ENCODE measurements around the gene KLF13. TPM values are rescaled to one million over a fixed set of nuclear protein-coding genes. Genes with fewer than 3 reads are reported as not detected.

Gene KLF13
- total RNA-seq, 1 donor from 2014 or later, result 248 TPM

DNA sequence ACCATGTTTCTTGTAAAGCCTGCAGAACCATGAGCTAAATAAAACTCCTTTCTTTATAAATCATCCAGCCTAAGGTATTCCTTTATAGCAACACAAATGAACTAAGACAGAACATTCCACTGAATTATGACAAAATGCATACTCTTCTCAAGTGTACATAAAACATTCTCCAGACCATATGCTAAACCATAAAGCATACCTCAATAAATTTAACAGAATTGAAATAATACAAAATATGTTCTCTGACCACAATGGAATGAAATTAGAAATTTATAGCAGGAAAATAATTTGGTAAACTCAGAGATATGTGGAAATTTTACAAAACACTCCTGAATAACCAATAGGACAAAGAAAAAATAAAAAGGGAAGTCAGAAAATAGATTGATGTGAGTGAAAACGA is 88.6 kb downstream of the KLF13 start:
- intact Hi-C loops (cut with micrococcal nuclease), result no loop called here

DNA sequence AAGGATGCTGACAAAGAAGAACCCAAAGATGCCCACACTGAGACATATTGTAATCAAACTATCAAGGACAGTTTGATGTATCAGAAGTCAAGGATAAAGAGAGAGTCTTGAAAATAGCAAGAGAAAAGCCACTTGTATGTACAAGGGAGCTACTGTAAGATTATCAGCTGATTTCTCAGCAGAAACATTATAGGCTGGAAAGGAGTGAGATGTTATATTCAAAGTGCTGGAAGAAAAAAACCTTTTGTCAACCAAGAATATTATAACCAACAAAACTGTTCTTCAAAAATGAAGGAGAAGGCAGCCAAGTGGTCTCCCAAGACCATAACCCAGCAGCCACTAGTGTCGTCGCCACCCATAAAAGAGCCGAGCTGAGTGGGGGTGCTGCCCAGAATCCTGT is 93.2 kb downstream of the KLF13 start:
- intact Hi-C loops (cut with micrococcal nuclease), result no loop called here

DNA sequence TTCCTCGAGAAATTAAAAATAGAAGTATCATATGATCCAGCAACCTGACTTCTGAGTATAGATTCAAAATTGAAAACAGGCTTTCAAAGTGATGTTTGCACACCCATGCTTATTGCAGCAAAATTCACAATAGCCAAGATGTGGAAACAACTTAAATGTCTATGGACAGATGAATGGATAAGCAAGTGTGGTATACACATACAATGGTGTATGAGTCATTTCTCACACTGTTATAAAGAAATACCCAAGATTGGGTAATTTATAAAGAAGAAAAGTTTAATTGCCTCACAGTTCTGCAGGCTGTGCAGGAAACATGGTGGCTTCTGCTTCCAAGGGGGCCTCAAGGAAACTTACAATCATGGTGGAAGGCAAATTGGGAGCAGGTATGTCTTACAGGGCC is 100.8 kb downstream of the KLF13 start:
- intact Hi-C loops (cut with micrococcal nuclease), result no loop called here

Other genes starting within 250 kb of the KLF13 start
- not detected in 2 replicates for gene TRPM1, start 225.1 kb upstream of the KLF13 start, total RNA-seq